ENCODE measurements around the gene TMEM229B. TPM values are rescaled to one million over a fixed set of nuclear protein-coding genes. Genes with fewer than 3 reads are reported as not detected.

TMEM229B gene
- total and polyA plus RNA-seq, 2 of the 4 experiments (the other 2 are of a cell fraction): under 0.01 TPM; not detected in 1

DNA sequence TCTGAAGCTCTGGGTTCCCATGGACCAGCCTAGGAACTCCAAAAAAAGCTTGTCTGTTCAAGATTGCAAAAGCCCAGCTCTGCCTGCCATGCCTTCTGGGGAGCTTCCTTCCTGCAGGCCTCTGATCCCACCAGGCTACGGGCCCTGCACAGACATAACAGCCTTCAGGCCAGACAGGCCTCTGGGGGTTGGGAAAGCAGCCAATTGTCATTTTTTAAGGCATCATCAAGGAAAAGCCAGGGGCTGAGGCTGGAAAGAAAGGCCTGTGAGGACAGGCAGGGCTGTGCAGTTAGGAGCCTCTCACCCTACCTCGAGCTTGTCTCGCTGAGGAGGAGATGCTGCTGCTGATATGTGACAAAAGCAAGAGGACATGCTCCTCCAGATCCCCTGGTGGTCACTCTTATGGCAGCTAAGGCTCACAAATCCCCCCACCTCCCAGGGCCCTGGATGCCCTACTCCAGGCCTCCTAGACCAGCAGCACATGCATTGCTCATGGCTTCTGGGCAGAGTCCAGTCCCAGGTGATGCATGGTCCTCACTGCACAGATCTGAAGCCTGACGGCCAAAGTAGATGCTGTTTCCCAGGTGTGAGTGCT is 2.9 kb downstream of the TMEM229B start:
- H3K4ac ChIP-seq (ENCODE audit: low read depth, low read length): no peak overlapping the region
- no peak overlapping the region for H3K4me2 ChIP-seq (ENCODE audit: low read depth, low read length)
- H4K8ac ChIP-seq (ENCODE audit: low read depth in 2 of 2, low read length in 2 of 2): no peak overlapping the region
- peaks cover 31% of the 10 kb centered on the region; the same call in 1 of the 2 replicates for H3K27me3 ChIP-seq (ENCODE audit: control insufficient read depth, insufficient read depth, low read length)
- DNase-seq (no peak), ATAC-seq (ENCODE audit: low read depth) (peak; percentile 27)
- no CpG with 5 or more reads among the region's 4 CpGs for WGBS, 2 experiments (ENCODE audit: extremely low coverage in 2 of 2, insufficient read length in 1 of 2)
- ChIA-PET CTCF (no interaction called here), POLR2A (ENCODE audit: unreplicated experiment) (interaction anchor here (0.5 kb wide), 1 partner anchor 34 kb away, joined by 4 read pairs; no protein-coding TSS in a partner anchor)
- H2AFZ ChIP-seq (replicated peaks; ENCODE audit: low read length, poor library complexity): peak overlapping the region; percentile 33
- no peaks in the 10 kb centered on the region for H3K4me1 ChIP-seq (ENCODE audit: control insufficient read depth, insufficient read depth, low read length)
- no peak overlapping the region for H4K91ac ChIP-seq (ENCODE audit: insufficient read depth, low read depth, low read length)
- H3K56ac ChIP-seq (ENCODE audit: extremely low read depth, insufficient read depth, low read length): no peak overlapping the region
- no peak overlapping the region for H2AK5ac ChIP-seq (ENCODE audit: low read depth, low read length)
- H3K27ac ChIP-seq (ENCODE audit: insufficient read depth, low read length): no peak overlapping the region
- no peak overlapping the region for H2BK20ac ChIP-seq (ENCODE audit: low read depth, low read length)
- H3K36me3 ChIP-seq (ENCODE audit: control insufficient read depth, insufficient read depth, low read length): no peaks in the 10 kb centered on the region
- no peak overlapping the region for H3K4me3 ChIP-seq (ENCODE audit: insufficient read depth, low read depth, low read length)
- H4K5ac ChIP-seq (ENCODE audit: low read depth, low read length): no peak overlapping the region
- no peaks in the 10 kb centered on the region for H4K20me1 ChIP-seq (ENCODE audit: insufficient read depth, low read length)
- no peak overlapping the region for H3K23ac ChIP-seq (ENCODE audit: low read depth, low read length)
- TF ChIP-seq MAZ (IDR thresholded peaks at IDR 0.05; ENCODE audit: borderline replicate concordance, low read depth, low read length) (no peak), POLR2A (IDR thresholded peaks at IDR 0.05; ENCODE audit: low read depth, low read length) (no peak), CEBPB (IDR thresholded peaks at IDR 0.05; ENCODE audit: low read depth, low read length) (no peak), SMC3 (IDR thresholded peaks at IDR 0.05; ENCODE audit: low read depth, low read length) (no peak), FOS (IDR thresholded peaks at IDR 0.05; ENCODE audit: low read depth, low read length) (no peak), BHLHE40 (IDR thresholded peaks at IDR 0.05; ENCODE audit: low read depth, low read length) (no peak), MXI1 (IDR thresholded peaks at IDR 0.05; ENCODE audit: borderline replicate concordance, low read depth, low read length) (no peak), RCOR1 (IDR thresholded peaks at IDR 0.05; ENCODE audit: insufficient replicate concordance, low read length) (no peak), RAD21 (IDR thresholded peaks at IDR 0.05; ENCODE audit: low read length) (no peak), CHD1 (IDR thresholded peaks at IDR 0.05; ENCODE audit: low read depth, low read length) (no peak), NFE2L2 (IDR thresholded peaks at IDR 0.05; ENCODE audit: low read depth, low read length) (no peak), MAFK (IDR thresholded peaks at IDR 0.05; ENCODE audit: low read depth, low read length) (no peak), RFX5 (IDR thresholded peaks at IDR 0.05; ENCODE audit: low read depth, low read length) (no peak), ELK1 (IDR thresholded peaks at IDR 0.05; ENCODE audit: borderline replicate concordance, low read depth, low read length) (no peak)
- TF ChIP-seq, protein P1, sequence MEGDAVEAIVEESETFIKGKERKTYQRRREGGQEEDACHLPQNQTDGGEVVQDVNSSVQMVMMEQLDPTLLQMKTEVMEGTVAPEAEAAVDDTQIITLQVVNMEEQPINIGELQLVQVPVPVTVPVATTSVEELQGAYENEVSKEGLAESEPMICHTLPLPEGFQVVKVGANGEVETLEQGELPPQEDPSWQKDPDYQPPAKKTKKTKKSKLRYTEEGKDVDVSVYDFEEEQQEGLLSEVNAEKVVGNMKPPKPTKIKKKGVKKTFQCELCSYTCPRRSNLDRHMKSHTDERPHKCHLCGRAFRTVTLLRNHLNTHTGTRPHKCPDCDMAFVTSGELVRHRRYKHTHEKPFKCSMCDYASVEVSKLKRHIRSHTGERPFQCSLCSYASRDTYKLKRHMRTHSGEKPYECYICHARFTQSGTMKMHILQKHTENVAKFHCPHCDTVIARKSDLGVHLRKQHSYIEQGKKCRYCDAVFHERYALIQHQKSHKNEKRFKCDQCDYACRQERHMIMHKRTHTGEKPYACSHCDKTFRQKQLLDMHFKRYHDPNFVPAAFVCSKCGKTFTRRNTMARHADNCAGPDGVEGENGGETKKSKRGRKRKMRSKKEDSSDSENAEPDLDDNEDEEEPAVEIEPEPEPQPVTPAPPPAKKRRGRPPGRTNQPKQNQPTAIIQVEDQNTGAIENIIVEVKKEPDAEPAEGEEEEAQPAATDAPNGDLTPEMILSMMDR (conservative IDR thresholded peaks at IDR 0.05; ENCODE audit: low read depth, low read length): no peak
- TF ChIP-seq, protein P2, sequence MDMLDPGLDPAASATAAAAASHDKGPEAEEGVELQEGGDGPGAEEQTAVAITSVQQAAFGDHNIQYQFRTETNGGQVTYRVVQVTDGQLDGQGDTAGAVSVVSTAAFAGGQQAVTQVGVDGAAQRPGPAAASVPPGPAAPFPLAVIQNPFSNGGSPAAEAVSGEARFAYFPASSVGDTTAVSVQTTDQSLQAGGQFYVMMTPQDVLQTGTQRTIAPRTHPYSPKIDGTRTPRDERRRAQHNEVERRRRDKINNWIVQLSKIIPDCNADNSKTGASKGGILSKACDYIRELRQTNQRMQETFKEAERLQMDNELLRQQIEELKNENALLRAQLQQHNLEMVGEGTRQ (IDR thresholded peaks at IDR 0.05; ENCODE audit: low read depth, low read length): no peak
- no peak overlapping the region for H3K18ac ChIP-seq (ENCODE audit: low read depth, low read length)
- no peak overlapping the region for H2BK15ac ChIP-seq (ENCODE audit: low read depth, low read length)
- H2BK5ac ChIP-seq (ENCODE audit: low read depth, low read length, poor library complexity, severe bottlenecking): no peak overlapping the region
- H3K14ac ChIP-seq (replicated peaks; ENCODE audit: low read depth, low read length): no peak overlapping the region
- in situ Hi-C loops (cut with MboI; ENCODE audit: low sequenced_read_pairs) (no loop called here), intact Hi-C loops (cut with micrococcal nuclease) (no loop called here), dilution Hi-C loops (cut with HindIII; ENCODE audit: low sequenced_read_pairs, unreplicated experiment) (no loop called here)
- H3K9me1 ChIP-seq (ENCODE audit: insufficient read depth, low read length): no peaks in the 10 kb centered on the region
- H2BK120ac ChIP-seq (ENCODE audit: low read depth, low read length): no peak overlapping the region
- H2AK9ac ChIP-seq (replicated peaks; ENCODE audit: low read depth, low read length, poor library complexity): no peak overlapping the region
- BruUV-seq (replicated peaks): no TSS peak
- H3K9ac ChIP-seq (ENCODE audit: low read depth, low read length): no peak overlapping the region
- H3K9me3 ChIP-seq (ENCODE audit: control insufficient read depth, insufficient read depth, low read length): no peaks in the 10 kb centered on the region
- no peaks in the 10 kb centered on the region for H3K79me1 ChIP-seq (ENCODE audit: low read depth in 1 of 2, low read length in 2 of 2)
